EH (cell line): ENCODE measurements around the gene AMBP.

Experiments used
- DNase-seq: peaks from one replicate; pipeline ENCODE4 v3.0.0-alpha.2; 2015; ENCODE audit warnings: low read depth

AMBP gene

GRCh38 chr9:114031037-114031630, 47.0 kb downstream of the AMBP start:
- no peak for DNase-seq

DNA sequence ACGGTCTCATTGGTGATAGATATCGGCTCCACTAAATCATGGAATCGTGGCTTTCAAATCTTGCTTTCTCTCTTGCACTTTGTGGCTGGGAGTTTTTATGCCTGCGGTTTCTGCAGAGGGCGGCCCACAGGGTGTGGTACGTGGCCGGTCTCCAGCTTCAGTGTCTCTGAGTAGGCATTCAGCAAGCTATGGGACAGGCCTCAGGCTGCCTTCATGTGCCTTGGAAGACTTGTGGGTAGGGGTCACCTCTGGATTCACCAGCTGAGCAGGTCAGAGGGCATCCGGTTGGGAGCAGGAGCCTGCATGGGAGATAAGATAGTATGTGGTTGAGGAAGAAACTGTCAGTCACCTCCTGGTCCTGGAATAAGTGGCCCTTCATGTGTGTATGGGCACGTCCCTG, 47.7 kb downstream of the AMBP start:
- no peak for DNase-seq

DNA sequence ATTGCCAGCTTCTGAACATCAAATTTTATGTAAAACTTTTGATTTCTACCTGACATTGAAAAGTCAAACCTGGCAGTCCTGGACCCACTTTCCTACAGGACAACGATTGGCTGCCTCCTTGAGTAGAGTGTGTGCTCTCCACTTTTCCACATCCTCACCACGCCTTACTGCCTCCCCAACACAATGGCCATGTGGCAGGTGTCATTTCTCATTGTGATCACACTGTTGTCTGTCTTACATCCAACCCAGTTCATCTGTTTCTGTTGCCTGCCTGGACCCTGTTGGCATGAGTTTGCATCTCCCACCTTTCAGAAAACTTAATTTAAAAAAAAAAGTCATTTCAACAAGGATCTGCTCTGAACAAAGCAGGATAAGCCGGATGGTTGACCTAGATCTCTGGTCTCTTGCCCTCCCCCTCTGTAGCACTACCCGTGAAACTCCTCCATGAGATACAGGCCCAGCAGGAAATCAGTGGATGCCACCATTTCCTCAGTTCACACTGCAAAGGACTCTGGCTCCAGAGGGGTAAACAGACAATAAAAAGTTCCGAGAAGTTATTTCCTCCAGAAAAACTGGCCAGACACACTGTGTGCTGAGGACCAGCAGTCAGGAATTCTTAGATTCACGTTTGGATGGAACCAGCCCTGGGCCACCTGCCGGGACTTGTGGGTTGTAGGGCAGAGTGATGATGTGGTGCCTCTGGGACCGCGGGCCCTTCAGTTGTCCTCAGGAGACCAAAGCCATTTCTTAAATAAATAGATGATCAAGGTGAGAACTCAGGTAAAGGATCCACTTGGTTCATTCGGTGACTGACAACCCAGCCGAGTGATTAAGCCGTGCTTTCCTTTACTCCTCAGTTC, 48.6 kb downstream of the AMBP start:
- no peak for DNase-seq

- DNase-seq: no peak
Measured at GRCh38 chr9:114028646-114029045, 49.5 kb downstream of the AMBP start.

- no peak for DNase-seq
Measured at GRCh38 chr9:114027863-114028465, 50.1 kb downstream of the AMBP start.

GRCh38 chr9:114027159-114027862, 50.8 kb downstream of the AMBP start:
- DNase-seq: no peak

- DNase-seq: no peak
Measured at GRCh38 chr9:114026335-114026734, 51.8 kb downstream of the AMBP start.

- no peak for DNase-seq
Measured at GRCh38 chr9:114025760-114026159, 52.3 kb downstream of the AMBP start.

GRCh38 chr9:114025196-114025753, 52.8 kb downstream of the AMBP start:
- peak; percentile 53 for DNase-seq

DNA sequence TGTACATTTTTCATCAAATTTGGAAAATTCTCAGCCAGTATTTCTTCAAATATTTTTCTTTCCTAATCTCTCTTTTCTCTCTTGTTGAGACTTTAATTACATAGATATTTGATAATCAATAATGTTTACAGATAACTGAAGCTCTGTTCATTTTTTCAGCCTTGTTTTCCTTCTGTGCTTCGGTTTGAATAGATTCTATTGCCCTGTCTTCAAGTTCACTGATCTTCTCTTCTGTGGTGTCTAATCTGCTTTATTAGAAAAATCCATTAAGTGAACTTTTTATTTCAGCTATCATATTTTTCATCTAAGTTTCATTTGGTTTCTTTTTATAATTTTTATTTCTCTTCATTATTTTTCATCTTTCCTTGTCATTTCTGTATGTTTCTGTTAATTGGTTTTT, 54.1 kb downstream of the AMBP start:
- DNase-seq: no peak

DNA sequence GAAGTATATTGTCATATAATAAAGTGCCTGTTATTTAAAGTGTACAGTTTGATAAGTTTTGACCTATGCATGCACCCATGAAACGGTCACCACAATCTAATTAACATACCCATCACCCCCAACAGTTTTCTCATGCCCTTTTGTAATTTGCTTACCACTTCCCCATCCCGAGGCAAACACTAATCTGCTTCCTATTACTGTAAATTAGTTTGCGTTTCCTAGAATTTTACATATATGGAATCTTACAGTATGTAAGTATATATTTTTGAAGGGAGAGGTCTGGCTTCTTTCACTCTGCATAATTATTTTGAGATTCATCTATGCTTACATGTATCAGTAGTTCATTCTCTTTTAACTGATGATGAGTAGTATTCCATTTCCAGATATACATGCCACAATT, 56.5 kb downstream of the AMBP start:
- no peak for DNase-seq

DNA sequence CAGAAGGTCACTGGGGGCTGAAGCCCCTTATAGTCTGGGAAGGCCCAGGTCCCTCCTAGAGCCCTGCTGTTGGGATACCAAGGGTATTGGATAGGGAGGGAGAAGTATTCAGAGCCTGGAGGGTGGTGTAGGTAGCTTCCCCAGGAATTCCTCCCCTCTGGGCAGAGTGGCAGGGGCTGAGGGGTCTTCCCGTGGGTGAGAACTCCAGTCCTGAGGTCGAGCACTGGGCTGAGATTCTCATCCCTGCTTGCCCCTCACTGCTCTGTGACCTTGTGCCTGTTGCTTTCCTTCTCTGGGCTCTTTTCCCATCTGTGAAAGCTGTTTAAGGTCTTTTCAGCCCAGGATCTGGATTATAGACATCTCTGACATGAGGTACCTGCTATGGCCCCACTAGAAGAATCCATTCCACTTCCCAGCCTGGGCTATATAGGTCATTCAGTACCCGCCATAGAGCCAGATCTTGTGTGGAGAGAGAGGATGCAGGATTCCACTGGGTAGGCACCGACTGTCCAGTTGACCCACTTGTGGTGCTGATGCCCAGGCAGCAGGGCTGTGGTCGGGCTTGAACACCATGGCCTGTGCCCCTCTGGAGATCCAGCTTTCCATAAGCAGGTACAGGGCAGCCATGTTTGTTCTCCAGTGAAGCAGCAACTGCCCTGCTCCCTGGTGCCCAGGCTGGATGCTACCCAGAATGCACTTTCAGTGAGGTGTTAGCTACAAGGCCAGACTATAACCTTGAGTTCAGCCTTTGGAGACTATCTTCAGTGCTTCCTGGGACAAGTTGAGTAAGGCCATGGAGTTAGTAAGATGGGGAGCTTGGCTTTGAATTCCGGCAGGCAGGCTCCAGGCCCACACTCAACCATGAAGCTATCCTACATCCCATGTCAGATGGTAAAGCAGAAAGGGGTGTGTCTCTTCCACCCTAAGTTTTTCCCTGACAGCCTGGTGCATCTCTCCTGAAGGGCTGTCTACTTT, 60.1 kb downstream of the AMBP start:
- DNase-seq: no peak

- DNase-seq: no peak
Measured at GRCh38 chr9:114016629-114017423, 61.3 kb downstream of the AMBP start.

DNA sequence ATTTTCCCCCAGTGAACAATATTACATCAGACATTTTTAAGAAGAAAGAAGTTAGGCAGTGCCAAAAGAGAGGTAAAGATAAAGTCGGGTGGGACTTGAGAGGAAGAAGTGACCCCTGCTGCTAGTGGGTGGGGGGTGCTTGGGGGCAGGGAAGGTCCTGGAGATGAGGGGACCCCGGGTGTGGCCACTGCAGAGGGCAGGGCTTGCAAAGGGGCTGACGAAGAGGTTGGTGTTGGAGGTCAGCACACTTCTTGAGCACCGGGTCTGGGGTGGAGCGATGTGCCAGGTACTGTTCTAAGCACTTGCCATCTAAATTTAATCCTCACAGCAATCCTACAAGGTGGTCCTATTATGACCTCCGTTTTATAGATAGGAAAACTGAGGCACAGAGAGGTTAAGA, 62.0 kb downstream of the AMBP start:
- DNase-seq: no peak

GRCh38 chr9:114015607-114016006, 62.5 kb downstream of the AMBP start:
- DNase-seq: no peak

DNA sequence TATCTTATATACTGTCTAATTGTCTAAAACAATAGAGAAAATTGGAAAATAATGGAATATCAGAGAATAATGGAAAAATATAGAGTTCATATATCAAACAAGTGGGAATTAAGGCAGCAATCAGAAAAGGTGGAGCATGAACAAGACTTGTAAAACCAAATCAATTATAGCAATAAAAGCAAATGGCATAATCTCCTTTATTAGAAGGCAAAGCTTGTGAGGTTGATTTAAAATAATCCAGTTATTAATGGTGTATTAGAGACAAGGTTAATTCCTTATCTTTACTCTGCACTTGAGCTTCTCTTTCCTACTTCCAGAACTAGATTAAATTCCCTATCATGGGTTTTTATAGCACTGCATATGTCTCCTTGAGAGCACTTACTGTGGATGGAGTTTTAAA, 64.1 kb downstream of the AMBP start:
- no peak for DNase-seq

DNA sequence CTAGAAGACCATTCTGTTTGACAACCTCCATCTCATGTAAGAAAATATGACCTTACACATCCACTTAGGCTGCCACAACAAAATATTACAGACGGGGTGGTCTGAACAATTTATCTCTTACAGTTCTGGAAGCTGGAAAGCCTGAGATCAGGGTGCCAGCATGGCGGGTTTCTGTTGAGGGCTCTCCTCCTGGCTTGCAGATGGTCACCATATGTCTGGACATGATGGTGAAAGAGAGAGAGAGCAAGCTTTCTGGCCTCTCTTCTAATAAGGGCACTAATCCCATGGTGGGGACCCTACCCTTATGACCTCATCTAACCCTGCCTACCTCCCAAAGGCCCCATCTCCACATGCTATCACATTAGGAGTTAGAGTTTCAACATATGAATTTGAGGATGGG, 66.0 kb downstream of the AMBP start:
- no peak for DNase-seq

DNA sequence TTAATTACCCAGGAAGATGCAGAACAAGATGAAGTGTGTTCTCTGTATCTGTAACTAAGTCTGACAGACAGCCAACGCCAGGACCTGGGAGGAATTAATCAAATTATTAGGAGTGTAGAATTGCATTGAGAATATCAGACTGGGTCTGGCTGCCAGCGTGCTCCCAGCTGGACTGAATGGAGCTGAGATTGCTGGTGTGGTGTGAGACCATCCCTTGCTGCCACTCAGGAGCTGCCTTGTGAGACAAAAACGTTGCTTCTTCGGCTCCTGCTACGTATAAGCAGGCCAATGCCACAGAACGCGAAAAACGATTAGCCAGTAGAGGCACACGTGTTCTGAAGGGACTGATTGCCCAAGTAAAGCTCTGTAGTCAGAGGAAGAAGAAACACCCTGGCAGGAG, 66.8 kb downstream of the AMBP start:
- DNase-seq: no peak
